ENCODE data around the gene SRSF5. TPM values are rescaled to one million over a fixed set of nuclear protein-coding genes. Genes with fewer than 3 reads are reported as not detected.

Gene SRSF5
- total RNA-seq, 1 experiment from 2014 or later, result 153 TPM

DNA sequence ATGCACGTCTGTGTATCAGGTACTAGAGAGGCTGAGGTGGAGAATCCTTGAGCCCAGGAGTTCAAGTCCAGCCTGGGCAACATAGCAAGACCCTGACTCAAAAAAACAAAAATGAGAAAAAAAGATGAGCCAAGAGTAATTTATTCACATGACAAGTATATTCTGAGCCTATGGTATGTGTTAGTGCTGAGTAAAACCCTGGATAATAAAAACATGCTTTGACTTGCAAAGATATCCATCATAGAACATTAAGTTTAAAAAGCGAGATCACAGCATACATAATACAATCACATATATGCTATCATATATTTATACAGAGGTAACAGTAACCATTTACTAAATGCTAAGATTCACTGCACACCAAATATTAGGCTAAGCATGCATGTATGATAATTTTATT, 54.0 kb downstream of the SRSF5 start:
- in situ Hi-C loops (cut with HindIII; ENCODE audit: low pct_unique_long_range_greater_than_20kb, low sequenced_read_pairs), result no loop called here
- DNase-seq (ENCODE audit: low read depth, low spot score), result no peak

Small RNA genes lying within 50 kb of the gene (small RNA-seq; reads per million reads assigned to genes)
- gene RF00614, result 0 reads per million in 2 experiments

Other genes starting within 250 kb of the SRSF5 start
- gene CCDC177, start 192.3 kb upstream of the SRSF5 start, total RNA-seq (2014; rRNA removed; shearing (Covaris generic)), result 0.05 and 0.16 TPM in 2 replicates
- 3.0 and 3.5 TPM in 2 replicates for gene SUSD6, start 155.5 kb upstream of the SRSF5 start, total RNA-seq (2014; rRNA removed; shearing (Covaris generic))
- gene SLC10A1, start 30.1 kb downstream of the SRSF5 start, total RNA-seq (2014; rRNA removed; shearing (Covaris generic)), result not detected in 2 replicates
- 0.08 TPM in 1 of 2 replicates, not detected in the other for gene SMOC1, start 112.3 kb downstream of the SRSF5 start, total RNA-seq (2014; rRNA removed; shearing (Covaris generic))